T-cell (primary cell): ENCODE data around the gene XKRX. TPM values are rescaled to one million over a fixed set of nuclear protein-coding genes. Genes with fewer than 3 reads are reported as not detected.
A peak's percentile ranks its signal among the peaks of the same experiment; 100 is the strongest.

ENCODE experiments used
- ATAC-seq, 4 experiments: fragments of 200-7000 bp in 3 of 4; fragments of 150-1000 bp in 1 of 4; cut with Tn5 transposase; replicated peaks in 1 of 4; 1 replicate in 3 of 4; 2 replicates in 1 of 4; pipeline ENCODE4 v1.10.0; 2021; ENCODE audit warnings: moderate library complexity in 3 of 4, mild to moderate bottlenecking in 2 of 4, moderate number of reproducible peaks in 1 of 4
- CTCF ChIA-PET, 2 donors: fragments of 300-600 bp; sonication (Branson Sonifier 250); formaldehyde crosslinking; loops; one replicate each; lab custom pipeline; 2022; ENCODE audit warnings: antibody characterized with exemption in 2 of 2; lab: Charles Lee
- POLR2A ChIA-PET, 2 donors: fragments of 300-600 bp; sonication (Branson Sonifier 250); formaldehyde crosslinking; loops; one replicate each; lab custom pipeline; 2022; ENCODE audit warnings: antibody characterized with exemption in 2 of 2; lab: Charles Lee
- DNase-seq, 35 experiments: peaks; one replicate each; pipeline versions ENCODE4 v3.0.0 to v3.0.0-alpha.2; 2013 to 2023
- H3K27ac ChIP-seq: one replicate; pipeline ENCODE4 v1.5.1; 2013; ENCODE audit warnings: low read length
- H3K27me3 ChIP-seq, 2 experiments: replicated peaks in 1 of 2; 1 replicate in 1 of 2; 2 replicates in 1 of 2; pipeline versions ENCODE4 v1.6.1 to v1.7.0; 2013; ENCODE audit warnings: low read length in 1 of 2, mixed read lengths in 1 of 2; ENCODE audit not compliant: control insufficient read depth in 2 of 2, insufficient read depth in 2 of 2; ENCODE audit errors: extremely low read depth in 1 of 2
- H3K36me3 ChIP-seq, 2 donors: 1 replicate in 1 of 2; 2 replicates in 1 of 2; pipeline versions ENCODE4 v1.6.1 to v1.7.0; 2013; ENCODE audit warnings: low read length in 1 of 2; ENCODE audit not compliant: control insufficient read depth in 2 of 2, insufficient read depth in 1 of 2; ENCODE audit errors: extremely low read depth in 1 of 2
- H3K4me1 ChIP-seq, 2 experiments: 1 replicate in 1 of 2; 2 replicates in 1 of 2; pipeline versions ENCODE4 v1.6.1 to v1.7.0; 2013; ENCODE audit warnings: low read length in 2 of 2, mixed read lengths in 1 of 2; ENCODE audit not compliant: insufficient read depth in 2 of 2, control insufficient read depth in 1 of 2; ENCODE audit errors: extremely low read depth in 1 of 2
- H3K4me3 ChIP-seq, 2 donors: 1 replicate in 1 of 2; 2 replicates in 1 of 2; pipeline versions ENCODE4 v1.5.1 to v1.7.0; 2013; ENCODE audit warnings: mild to moderate bottlenecking in 2 of 2, low read length in 1 of 2, moderate library complexity in 1 of 2; ENCODE audit not compliant: control insufficient read depth in 1 of 2; ENCODE audit errors: extremely low read depth in 1 of 2
- H3K9me3 ChIP-seq: 2 replicates; pipeline ENCODE4 v1.7.0; 2013
- H3K27ac Mint-ChIP-seq, 2 donors: one replicate each; pipeline ENCODE4 v1.8.0; 2020 to 2021; ENCODE audit warnings: mild to moderate bottlenecking in 2 of 2, mixed read lengths in 2 of 2
- H3K27me3 Mint-ChIP-seq, 2 donors: one replicate each; pipeline ENCODE4 v1.8.0; 2021 to 2022; ENCODE audit warnings: mixed read lengths in 2 of 2
- H3K36me3 Mint-ChIP-seq: one replicate; pipeline ENCODE4 v1.8.0; 2021; ENCODE audit warnings: mixed read lengths
- H3K4me1 Mint-ChIP-seq, 3 donors: one replicate each; pipeline ENCODE4 v1.8.0; 2020 to 2022; ENCODE audit warnings: mixed read lengths in 3 of 3, mild to moderate bottlenecking in 1 of 3
- H3K4me3 Mint-ChIP-seq, 3 donors: one replicate each; pipeline ENCODE4 v1.8.0; 2020 to 2022; ENCODE audit warnings: mild to moderate bottlenecking in 3 of 3, mixed read lengths in 3 of 3, moderate library complexity in 3 of 3
- H3K9me3 Mint-ChIP-seq, 3 donors: one replicate each; pipeline ENCODE4 v1.8.0; 2020 to 2022; ENCODE audit warnings: mixed read lengths in 3 of 3
- WGBS: methylation state at CpG from one replicate; pipeline ENCODE4 v1.1.5; 2013; ENCODE audit warnings: missing lambda C conversion rate; ENCODE audit not compliant: insufficient coverage; 5-methylcytosine and 5-hydroxymethylcytosine counted together
- total RNA-seq, 35 experiments: library from RNA in 6 of 35; stranded (reverse) in 6 of 35; fragments of 120-200 nt in 1 of 35; gene quantifications; one replicate each; pipeline versions ENCODE4 v1.2.1 to v1.2.4 and lab custom pipeline; 2013 to 2026

The XKRX gene
- total RNA-seq (1 to 10 TPM in 4 of 5 donors, under 1 TPM in 1; 0.53 to 4.8 (median 1.8) TPM), total RNA-seq (lab: John Stamatoyannopoulos, UW) (0.04 to 4.7 (median 0.96) reads per million in 29 experiments)
- 1.1 TPM for total RNA-seq (2013)

DNA sequence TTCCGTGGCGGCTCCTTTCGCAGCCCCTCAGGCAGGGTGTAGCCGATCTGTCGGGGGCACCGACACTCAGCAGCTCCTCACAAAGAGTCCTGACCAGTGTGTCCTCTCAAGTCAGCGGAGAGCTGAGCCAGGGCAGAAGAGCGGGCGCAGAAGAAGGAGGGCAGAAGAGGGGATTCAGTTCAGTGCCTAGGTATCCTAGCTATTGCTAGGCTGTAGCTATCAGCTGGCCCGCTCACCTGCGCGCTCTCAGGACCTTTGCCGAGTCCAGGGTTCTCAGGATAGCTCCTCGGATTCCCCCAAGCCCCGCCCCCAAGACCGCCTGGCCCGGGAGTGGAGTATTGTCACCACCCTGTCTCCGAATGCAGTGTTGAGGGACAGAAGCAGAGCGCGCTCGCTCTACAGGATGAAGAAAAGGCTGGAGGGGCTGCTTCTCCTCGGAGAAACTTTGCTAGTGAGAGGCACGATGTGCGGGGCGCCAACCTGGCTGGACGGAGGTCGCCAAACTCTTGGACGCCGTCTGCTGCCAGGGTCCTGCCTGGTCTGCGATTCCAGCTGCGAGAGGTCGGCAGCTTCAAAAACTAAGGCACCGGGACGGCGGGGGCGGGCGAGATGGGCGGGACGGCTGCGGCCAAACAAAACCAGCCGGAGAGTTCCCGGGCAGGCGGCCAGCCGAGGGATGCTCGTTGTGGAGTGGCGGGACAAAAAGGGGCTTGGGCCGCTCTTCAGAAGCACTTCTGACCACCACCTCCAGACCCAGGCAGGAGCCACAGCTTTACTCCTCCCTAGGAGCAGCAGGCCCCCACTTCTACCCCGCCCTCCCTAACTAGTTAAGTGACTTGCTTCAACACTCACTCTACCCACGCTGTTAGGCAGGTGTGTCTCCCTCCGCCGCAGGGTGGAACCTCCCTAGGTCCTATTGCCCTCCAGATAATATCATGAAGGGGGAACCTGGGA, at the start of gene XKRX:
Gene XKRX (minus strand): TSS at position 258 of the 954 bp plus-strand sequence. CDS start 613 bp downstream, outside the sequence.
- peak within 1 kb of the TSS; percentile 31 to 85 for H3K27ac Mint-ChIP-seq
- peaks cover 33 to 46% (median 37%) of the 10 kb centered on the region in 3 donors for H3K4me1 Mint-ChIP-seq
- H3K4me1 ChIP-seq, result peaks cover 0 to 5% of the 10 kb centered on the region in 2 experiments

DNA sequence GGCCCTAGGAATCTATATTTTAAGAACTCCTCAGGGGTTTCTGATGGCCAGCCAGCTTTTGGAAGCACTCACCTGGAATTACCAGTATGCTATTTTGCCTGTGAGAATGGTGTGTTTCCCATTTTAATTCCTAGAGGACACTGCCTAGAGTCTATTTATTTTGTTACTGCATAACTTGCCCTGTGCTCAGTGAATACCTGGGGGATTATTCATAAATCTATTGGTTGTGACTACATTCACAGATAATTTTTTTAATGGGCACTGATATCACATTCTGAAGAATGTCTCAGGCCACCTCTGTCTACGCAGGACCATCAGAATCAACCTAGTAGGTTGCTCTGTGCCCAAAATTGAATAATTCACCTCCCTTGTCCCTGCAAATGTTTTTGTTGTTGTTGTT, 47.5 kb upstream of the XKRX start:
- no peak for ATAC-seq
- Histone ChIP-seq H3K27me3 (no peaks in the 10 kb centered on the region), H3K27ac (no peak overlapping the region), H3K36me3 (peaks cover 0 to 3% of the 10 kb centered on the region in 2 donors), H3K4me3 (no peak overlapping the region), H3K4me1 (no peaks in the 10 kb centered on the region), H3K9me3 (no peaks in the 10 kb centered on the region)
- peaks cover 8% of the 10 kb centered on the region for H3K36me3 Mint-ChIP-seq
- H3K4me3 Mint-ChIP-seq, result no peak overlapping the region
- no peak for DNase-seq
- WGBS, result no CpG with 5 or more reads among the region's 1 CpG
- CTCF ChIA-PET, result interaction anchor here in 1 of 2 donors (0.7 kb wide), 1 partner anchor 13 kb away, joined by 4 read pairs; no protein-coding TSS in a partner anchor
- H3K4me1 Mint-ChIP-seq, result no peaks in the 10 kb centered on the region
- peaks cover 0 to 4% of the 10 kb centered on the region in 2 donors for H3K27me3 Mint-ChIP-seq
- peaks cover 0 to 4% (median 0%) of the 10 kb centered on the region in 3 donors for H3K9me3 Mint-ChIP-seq
- POLR2A ChIA-PET, result no interaction called here
- no peak overlapping the region for H3K27ac Mint-ChIP-seq

More for the DNA sequence above, at the start of gene XKRX:
- Histone ChIP-seq H3K36me3 (no peaks in the 10 kb centered on the region), H3K4me3 (peak within 1 kb of the TSS; percentile 52 to 58), H3K27ac (no peak within 1 kb of the TSS), H3K27me3 (no peaks in the 10 kb centered on the region), H3K9me3 (no peaks in the 10 kb centered on the region)
- peak within 1 kb of the TSS; percentile 84 to 89 (median 88) for H3K4me3 Mint-ChIP-seq
- 4% methylated on average over 16 of the region's 51 CpGs for WGBS
- DNase-seq (peak in 29 of 35 experiments; percentile 5 to 48 (median 24)), ATAC-seq (peak; percentile 84 to 92 (median 91))
- CTCF ChIA-PET, result interaction anchor here (0.6 to 0.7 kb wide), 2 partner anchors 10 to 162 kb away, joined by 3 read pairs; no protein-coding TSS in a partner anchor
- POLR2A ChIA-PET, result interaction anchor here in 1 of 2 donors (0.9 kb wide), 1 partner anchor 9 kb away, joined by 3 read pairs; no protein-coding TSS in a partner anchor
- no peaks in the 10 kb centered on the region for H3K36me3 Mint-ChIP-seq
- peaks cover 4 to 13% of the 10 kb centered on the region in 2 donors for H3K27me3 Mint-ChIP-seq
- H3K9me3 Mint-ChIP-seq, result peaks cover 0 to 4% (median 0%) of the 10 kb centered on the region in 3 donors

GRCh38 chrX:100975212-100975611, 46.5 kb upstream of the XKRX start:
- ChIA-PET POLR2A (interaction anchor here in 1 of 2 donors (0.6 kb wide), 1 partner anchor 92 kb away, joined by 4 read pairs; no protein-coding TSS in a partner anchor), CTCF (no interaction called here)
- Mint-ChIP-seq H3K36me3 (peaks cover 8% of the 10 kb centered on the region), H3K9me3 (peaks cover 0 to 4% (median 0%) of the 10 kb centered on the region in 3 donors), H3K4me1 (no peaks in the 10 kb centered on the region), H3K27ac (no peak overlapping the region), H3K4me3 (no peak overlapping the region), H3K27me3 (peaks cover 0 to 4% of the 10 kb centered on the region in 2 donors)
- H3K4me3 ChIP-seq, result no peak overlapping the region
- H3K9me3 ChIP-seq, result no peaks in the 10 kb centered on the region
- ATAC-seq (no peak), DNase-seq (no peak)
- no peak overlapping the region for H3K27ac ChIP-seq
- H3K36me3 ChIP-seq, result no peaks in the 10 kb centered on the region
- no peaks in the 10 kb centered on the region for H3K27me3 ChIP-seq
- WGBS, result no CpG with 5 or more reads among the region's 3 CpGs
- no peaks in the 10 kb centered on the region for H3K4me1 ChIP-seq

GRCh38 chrX:100973411-100973810, 44.7 kb upstream of the XKRX start:
- Histone ChIP-seq H3K36me3 (no peaks in the 10 kb centered on the region), H3K27ac (no peak overlapping the region), H3K9me3 (no peaks in the 10 kb centered on the region), H3K4me1 (no peaks in the 10 kb centered on the region), H3K4me3 (no peak overlapping the region), H3K27me3 (no peaks in the 10 kb centered on the region)
- H3K27me3 Mint-ChIP-seq, result no peaks in the 10 kb centered on the region
- ChIA-PET POLR2A (no interaction called here), CTCF (no interaction called here)
- H3K9me3 Mint-ChIP-seq, result peaks cover 0 to 4% (median 0%) of the 10 kb centered on the region in 3 donors
- DNase-seq (no peak), ATAC-seq (no peak)
- no peaks in the 10 kb centered on the region for H3K4me1 Mint-ChIP-seq
- no peak overlapping the region for H3K4me3 Mint-ChIP-seq
- no peak overlapping the region for H3K27ac Mint-ChIP-seq
- peaks cover 4% of the 10 kb centered on the region for H3K36me3 Mint-ChIP-seq
- no CpG with 5 or more reads among the region's 19 CpGs for WGBS

DNA sequence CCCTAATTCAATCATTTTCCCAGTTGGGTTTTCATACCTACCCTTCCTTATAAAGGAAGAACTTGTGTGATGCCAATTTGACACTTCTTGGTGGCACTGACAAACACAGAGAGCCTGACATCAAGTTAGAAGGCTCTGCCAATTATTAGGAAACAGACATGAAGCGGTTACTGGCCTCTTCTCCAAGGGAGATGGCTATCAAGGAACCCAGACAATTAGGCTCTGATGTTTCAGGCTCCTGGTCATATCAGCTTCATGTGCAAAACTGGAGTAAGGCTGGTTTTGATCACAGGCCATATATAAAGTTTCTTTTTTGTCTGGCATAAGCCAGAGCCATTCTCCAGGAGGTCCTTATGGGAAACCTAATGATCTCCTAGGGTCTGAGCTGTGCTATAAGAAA, 41.2 kb upstream of the XKRX start:
- Mint-ChIP-seq H3K4me1 (no peaks in the 10 kb centered on the region), H3K4me3 (no peak overlapping the region), H3K27ac (no peak overlapping the region), H3K9me3 (peaks cover 0 to 4% (median 0%) of the 10 kb centered on the region in 3 donors), H3K36me3 (peaks cover 4% of the 10 kb centered on the region), H3K27me3 (peaks cover 0 to 3% of the 10 kb centered on the region in 2 donors)
- no peaks in the 10 kb centered on the region for H3K27me3 ChIP-seq
- ATAC-seq (no peak), DNase-seq (no peak)
- no CpG with 5 or more reads among the region's 1 CpG for WGBS
- POLR2A ChIA-PET, result no interaction called here
- H3K27ac ChIP-seq, result no peak overlapping the region
- CTCF ChIA-PET, result no interaction called here
- H3K9me3 ChIP-seq, result no peaks in the 10 kb centered on the region
- no peaks in the 10 kb centered on the region for H3K4me1 ChIP-seq
- no peak overlapping the region for H3K4me3 ChIP-seq
- H3K36me3 ChIP-seq, result no peaks in the 10 kb centered on the region

DNA sequence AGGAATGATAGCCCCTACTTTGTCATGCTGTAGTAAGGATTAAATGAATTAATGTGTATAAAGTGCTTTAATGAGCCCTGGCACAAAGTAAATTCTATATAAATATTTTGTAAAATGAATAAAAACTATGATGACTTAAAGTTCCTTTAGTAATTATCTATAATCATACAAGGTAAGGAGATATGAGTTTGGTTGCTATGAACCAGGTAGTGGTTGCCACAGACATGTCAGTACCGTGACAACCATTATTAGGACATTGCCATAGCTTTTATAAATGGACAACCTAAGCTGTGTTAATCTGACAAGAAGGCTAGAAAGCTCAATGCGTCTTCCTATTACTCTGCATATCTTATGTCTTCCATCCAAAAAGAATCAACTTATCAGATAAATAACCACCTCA, 40.7 kb upstream of the XKRX start, which contains the start of gene ARL13A:
Gene ARL13A (plus strand): TSS at position 301 of the 400 bp plus-strand sequence. CDS start 3,982 bp downstream, outside the sequence.
- Mint-ChIP-seq H3K4me1 (no peaks in the 10 kb centered on the region), H3K27me3 (peaks cover 0 to 3% of the 10 kb centered on the region in 2 donors), H3K27ac (no peak within 1 kb of the TSS), H3K4me3 (no peak within 1 kb of the TSS), H3K36me3 (peaks cover 4% of the 10 kb centered on the region), H3K9me3 (peaks cover 0 to 4% (median 0%) of the 10 kb centered on the region in 3 donors)
- H3K9me3 ChIP-seq, result no peaks in the 10 kb centered on the region
- H3K4me1 ChIP-seq, result no peaks in the 10 kb centered on the region
- ATAC-seq (no peak), DNase-seq (no peak)
- no peak within 1 kb of the TSS for H3K27ac ChIP-seq
- WGBS, result no CpG with 5 or more reads among the region's 2 CpGs
- POLR2A ChIA-PET, result no interaction called here
- CTCF ChIA-PET, result no interaction called here
- H3K27me3 ChIP-seq, result no peaks in the 10 kb centered on the region
- no peaks in the 10 kb centered on the region for H3K36me3 ChIP-seq
- H3K4me3 ChIP-seq, result no peak within 1 kb of the TSS
